KMS-11 (cell line): ENCODE data around the gene MBL2.

Experiments
- H2AFZ ChIP-seq: fragments of 200-600 bp; sonication (generic); 2 replicates; pipeline ENCODE4 v1.6.1; 2016; ENCODE audit warnings: antibody characterized with exemption, mixed run types, low read depth
- H3K27ac ChIP-seq: fragments of 200-600 bp; sonication (generic); 2 replicates; pipeline ENCODE4 v1.6.1; 2016; ENCODE audit warnings: mild to moderate bottlenecking, mixed run types
- H3K27me3 ChIP-seq: fragments of 200-600 bp; sonication (generic); 2 replicates; pipeline ENCODE4 v1.6.1; 2017; ENCODE audit warnings: mild to moderate bottlenecking, low read depth, mixed run types, moderate library complexity; ENCODE audit not compliant: insufficient read depth
- H3K36me3 ChIP-seq: fragments of 200-600 bp; sonication (generic); 2 replicates; pipeline ENCODE4 v1.6.1; 2017; ENCODE audit warnings: mild to moderate bottlenecking, mixed run types; ENCODE audit not compliant: insufficient read depth
- H3K4me1 ChIP-seq: fragments of 200-600 bp; sonication (generic); 2 replicates; pipeline ENCODE4 v1.6.1; 2016; ENCODE audit warnings: mild to moderate bottlenecking, low read depth, mixed run types; ENCODE audit not compliant: poor library complexity, severe bottlenecking
- H3K4me2 ChIP-seq: fragments of 200-600 bp; sonication (generic); 2 replicates; pipeline ENCODE4 v1.7.0; 2016; ENCODE audit warnings: mild to moderate bottlenecking, mixed run types
- H3K4me3 ChIP-seq: fragments of 200-600 bp; sonication (generic); IDR thresholded peaks from 2 replicates; pipeline ENCODE4 v1.6.1; 2017; ENCODE audit warnings: low read depth, low read length, mixed read lengths; ENCODE audit not compliant: insufficient read depth
- H3K79me2 ChIP-seq: fragments of 200-600 bp; sonication (generic); 2 replicates; pipeline ENCODE4 v1.6.1; 2016; ENCODE audit warnings: low read depth, mixed run types; ENCODE audit not compliant: insufficient read depth
- H3K9ac ChIP-seq: fragments of 200-600 bp; sonication (generic); 2 replicates; pipeline ENCODE4 v1.6.1; 2016; ENCODE audit warnings: mild to moderate bottlenecking, mixed run types
- H4K20me1 ChIP-seq: fragments of 200-600 bp; sonication (generic); 2 replicates; pipeline ENCODE4 v1.6.1; 2016; ENCODE audit warnings: mild to moderate bottlenecking, mixed run types; ENCODE audit not compliant: insufficient read depth
- CTCF ChIP-seq: fragments of 200-600 bp; sonication (generic); conservative IDR thresholded peaks from 2 replicates; pipeline ENCODE4 v1.6.1; 2017; ENCODE audit warnings: low read depth, mild to moderate bottlenecking, antibody characterized with exemption, low read length, moderate library complexity, mixed read lengths

The MBL2 gene

GRCh38 chr10:52811776-52812175 lies 39.2 kb upstream of the MBL2 start:
- H3K27ac ChIP-seq, result no peak overlapping the region
- H3K36me3 ChIP-seq, result no peaks in the 10 kb centered on the region
- no peaks in the 10 kb centered on the region for H3K4me1 ChIP-seq
- H4K20me1 ChIP-seq, result no peaks in the 10 kb centered on the region
- no peaks in the 10 kb centered on the region for H3K79me2 ChIP-seq
- no peaks in the 10 kb centered on the region for H3K27me3 ChIP-seq
- TF ChIP-seq CTCF, result no peak
- no peak overlapping the region for H2AFZ ChIP-seq
- no peak overlapping the region for H3K4me2 ChIP-seq
- H3K9ac ChIP-seq, result no peak overlapping the region
- no peak overlapping the region for H3K4me3 ChIP-seq

- Histone ChIP-seq H3K27ac (no peak overlapping the region), H3K4me3 (no peak overlapping the region), H2AFZ (no peak overlapping the region), H3K79me2 (no peaks in the 10 kb centered on the region), H4K20me1 (no peaks in the 10 kb centered on the region), H3K4me2 (no peak overlapping the region), H3K9ac (no peak overlapping the region), H3K27me3 (no peaks in the 10 kb centered on the region), H3K36me3 (no peaks in the 10 kb centered on the region), H3K4me1 (no peaks in the 10 kb centered on the region)
- no peak for TF ChIP-seq CTCF
These were observed 38.2 kb upstream of the MBL2 start for GRCh38 chr10:52810761-52811160.

GRCh38 chr10:52807803-52808202 lies 35.2 kb upstream of the MBL2 start:
- TF ChIP-seq CTCF, result no peak
- Histone ChIP-seq H3K4me2 (no peak overlapping the region), H3K27ac (no peak overlapping the region), H3K36me3 (no peaks in the 10 kb centered on the region), H3K9ac (no peak overlapping the region), H3K4me1 (no peaks in the 10 kb centered on the region), H4K20me1 (no peaks in the 10 kb centered on the region), H3K4me3 (no peak overlapping the region), H3K79me2 (no peaks in the 10 kb centered on the region), H2AFZ (no peak overlapping the region), H3K27me3 (no peaks in the 10 kb centered on the region)

- no peaks in the 10 kb centered on the region for H3K79me2 ChIP-seq
- H4K20me1 ChIP-seq, result no peaks in the 10 kb centered on the region
- no peak overlapping the region for H3K4me3 ChIP-seq
- H3K9ac ChIP-seq, result no peak overlapping the region
- H3K4me1 ChIP-seq, result no peaks in the 10 kb centered on the region
- no peak for TF ChIP-seq CTCF
- H3K27ac ChIP-seq, result no peak overlapping the region
- no peak overlapping the region for H3K4me2 ChIP-seq
- H3K36me3 ChIP-seq, result no peaks in the 10 kb centered on the region
- H2AFZ ChIP-seq, result no peak overlapping the region
- no peaks in the 10 kb centered on the region for H3K27me3 ChIP-seq
These were observed 33.1 kb upstream of the MBL2 start for GRCh38 chr10:52805414-52806285.
